Astrocyte of the hippocampus (primary cell): ENCODE measurements around the gene CAPS.

Source experiments
- DNase-seq: peaks from one replicate; pipeline ENCODE4 v3.0.0; 2011; ENCODE audit warnings: low read depth, low spot score

Gene CAPS

DNA sequence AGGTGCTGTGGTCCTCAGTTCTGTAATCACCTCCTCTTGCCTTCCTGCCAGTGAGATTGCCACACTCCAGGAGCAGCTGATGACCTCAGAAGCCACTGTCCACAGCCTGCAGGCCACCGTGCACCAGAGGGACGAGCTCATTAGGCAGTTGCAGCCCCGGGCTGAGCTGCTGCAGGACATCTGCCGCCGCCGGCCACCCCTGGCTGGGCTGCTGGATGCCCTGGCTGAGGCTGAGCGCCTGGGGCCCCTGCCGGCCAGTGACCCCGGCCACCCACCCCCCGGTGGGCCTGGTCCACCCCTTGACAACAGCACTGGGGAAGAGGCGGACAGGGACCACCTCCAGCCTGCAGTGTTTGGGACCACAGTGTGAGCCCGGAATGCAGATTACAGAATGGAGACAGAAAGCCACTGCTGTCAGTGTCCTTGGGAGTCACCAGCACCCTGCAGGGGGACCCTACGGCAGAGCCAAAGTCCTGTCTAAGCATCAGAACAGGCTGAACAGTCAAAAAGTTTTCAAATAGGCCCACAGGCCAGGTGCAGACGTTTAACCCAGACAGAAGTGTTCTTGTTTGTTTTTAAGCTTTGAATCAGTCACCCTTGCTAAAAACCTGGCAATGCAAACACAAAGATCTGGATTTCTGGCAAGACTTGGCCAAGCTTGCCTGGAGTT lies 5.1 kb upstream of the CAPS start:
- DNase-seq = no peak

DNA sequence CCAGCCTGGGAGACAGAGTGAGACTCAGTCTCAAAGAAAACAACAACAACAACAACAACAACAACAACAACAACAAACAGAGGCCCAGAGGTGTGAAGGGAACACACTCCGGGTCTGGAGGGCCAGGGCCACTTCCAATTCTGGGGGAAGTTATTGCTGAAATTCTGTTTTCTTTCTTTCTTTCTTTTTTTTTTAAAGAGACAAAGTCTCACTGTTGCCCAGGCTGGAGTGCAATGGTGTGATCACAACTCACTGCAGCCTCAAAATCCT lies 3.5 kb upstream of the CAPS start:
- DNase-seq = no peak

GRCh38 chr19:5911366-5911765 lies 2.7 kb upstream of the CAPS start:
- no peak for DNase-seq

- no peak for DNase-seq
These were observed 312 bp downstream of the CAPS start for GRCh38 chr19:5914358-5914774.

DNA sequence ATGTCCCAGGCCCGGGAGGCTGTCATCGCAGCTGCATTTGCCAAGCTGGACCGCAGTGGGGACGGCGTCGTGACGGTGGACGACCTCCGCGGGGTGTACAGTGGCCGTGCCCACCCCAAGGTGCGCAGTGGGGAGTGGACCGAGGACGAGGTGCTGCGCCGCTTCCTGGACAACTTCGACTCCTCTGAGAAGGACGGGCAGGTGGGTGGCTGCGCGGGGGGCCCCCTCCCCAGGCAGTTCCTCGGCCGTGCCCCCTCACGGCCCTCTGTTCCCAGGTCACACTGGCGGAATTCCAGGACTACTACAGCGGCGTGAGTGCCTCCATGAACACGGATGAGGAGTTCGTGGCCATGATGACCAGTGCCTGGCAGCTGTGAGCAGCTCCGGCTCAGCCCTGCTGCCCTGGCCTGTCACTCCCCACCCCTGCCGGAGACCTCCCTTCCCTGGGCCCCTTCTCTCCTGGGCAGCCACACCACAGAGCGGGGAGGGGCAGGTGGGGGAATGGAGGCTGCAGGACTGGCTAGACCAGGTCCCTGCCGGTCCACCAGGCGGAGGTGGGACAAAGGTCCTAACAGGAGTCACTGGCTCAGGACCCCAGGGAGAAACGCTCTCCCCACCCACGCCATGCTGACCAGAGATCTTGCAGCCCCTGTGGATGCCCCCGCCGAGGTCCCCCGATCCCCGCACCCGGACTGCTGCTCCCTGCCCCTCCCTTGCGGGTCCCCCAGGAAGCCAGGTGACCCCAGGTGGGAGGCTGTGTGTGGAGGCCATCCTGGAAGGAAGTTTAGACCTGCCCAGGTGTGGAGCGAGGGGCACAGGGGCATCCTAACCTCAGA lies 1.1 kb downstream of the CAPS start:
- DNase-seq = no peak

DNA sequence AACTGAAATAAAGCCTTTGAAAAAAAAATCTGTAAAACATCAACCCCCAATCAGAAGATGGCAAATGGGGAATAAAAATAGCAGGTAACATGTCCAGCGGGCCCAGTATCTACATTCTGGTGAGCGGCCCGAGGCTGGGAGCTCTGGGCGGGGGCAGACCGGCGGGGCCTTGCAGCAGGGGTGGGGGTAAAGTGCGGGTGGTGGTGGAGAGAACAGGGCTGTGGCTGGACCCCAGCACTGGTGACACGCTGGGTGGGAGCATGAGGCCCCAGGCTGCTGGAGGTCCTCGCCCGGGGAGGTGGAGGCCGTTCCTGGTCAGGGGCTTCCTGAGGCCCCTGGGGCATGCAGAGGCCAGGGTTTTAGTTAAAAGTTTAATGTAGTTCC lies 1.7 kb downstream of the CAPS start:
- DNase-seq = no peak

DNA sequence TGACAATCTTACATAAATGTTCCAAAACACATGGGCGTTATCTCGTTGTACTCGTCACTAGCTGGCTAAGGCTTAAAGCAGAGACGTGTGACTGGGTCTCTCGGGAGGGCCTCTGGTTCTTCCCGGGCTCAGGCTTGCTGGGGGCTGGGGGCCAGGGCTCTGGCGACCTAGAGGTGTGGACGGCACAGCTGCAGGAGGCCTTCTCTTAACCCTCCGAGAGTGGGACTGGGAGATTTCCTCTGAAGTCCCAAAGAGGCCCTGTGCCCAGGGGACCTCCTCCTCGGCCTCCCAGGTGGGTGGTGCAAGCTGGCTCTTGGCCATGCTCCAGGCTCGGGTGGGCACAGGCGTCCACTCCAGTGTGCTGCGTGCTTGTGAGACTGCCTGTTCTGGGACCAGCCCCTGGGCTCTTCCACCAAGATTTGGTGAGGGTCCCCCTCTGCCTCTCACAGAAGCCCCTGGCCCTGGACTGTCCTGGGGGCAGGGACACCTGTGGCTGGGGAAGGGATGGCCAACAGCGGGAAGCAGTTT lies 2.2 kb downstream of the CAPS start:
- DNase-seq = no peak

GRCh38 chr19:5917431-5918107 lies 3.5 kb downstream of the CAPS start:
- no peak for DNase-seq

DNA sequence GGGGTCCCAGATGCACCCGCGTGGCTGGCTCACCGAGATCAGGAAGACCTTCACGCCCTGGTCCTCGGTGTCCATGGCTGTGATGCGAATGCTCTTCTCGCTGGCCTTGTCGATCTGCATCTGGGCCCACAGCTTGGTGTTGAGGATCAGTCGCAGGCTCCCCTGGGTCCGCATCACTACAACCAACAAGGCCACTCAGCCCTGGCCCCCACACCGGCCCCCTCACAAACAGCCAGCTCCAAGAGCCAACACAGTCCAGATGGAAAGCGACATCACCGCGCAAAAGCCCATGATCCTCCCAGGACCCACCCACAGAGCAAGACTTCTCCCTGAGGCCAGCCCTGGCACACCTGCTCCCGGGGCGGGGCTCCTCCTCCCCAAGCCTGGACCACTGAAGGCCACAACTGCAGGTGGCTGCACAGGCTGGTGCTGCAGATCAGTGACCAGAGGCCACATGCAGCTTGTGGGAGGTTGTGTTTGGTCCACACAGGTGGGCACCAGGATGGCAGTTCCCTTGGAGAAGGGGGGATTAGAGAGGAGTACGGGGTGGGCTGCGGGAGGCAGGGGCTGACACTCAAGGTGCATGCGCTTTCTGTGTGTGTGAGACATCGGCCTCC lies 4.5 kb downstream of the CAPS start:
- DNase-seq = no peak

DNA sequence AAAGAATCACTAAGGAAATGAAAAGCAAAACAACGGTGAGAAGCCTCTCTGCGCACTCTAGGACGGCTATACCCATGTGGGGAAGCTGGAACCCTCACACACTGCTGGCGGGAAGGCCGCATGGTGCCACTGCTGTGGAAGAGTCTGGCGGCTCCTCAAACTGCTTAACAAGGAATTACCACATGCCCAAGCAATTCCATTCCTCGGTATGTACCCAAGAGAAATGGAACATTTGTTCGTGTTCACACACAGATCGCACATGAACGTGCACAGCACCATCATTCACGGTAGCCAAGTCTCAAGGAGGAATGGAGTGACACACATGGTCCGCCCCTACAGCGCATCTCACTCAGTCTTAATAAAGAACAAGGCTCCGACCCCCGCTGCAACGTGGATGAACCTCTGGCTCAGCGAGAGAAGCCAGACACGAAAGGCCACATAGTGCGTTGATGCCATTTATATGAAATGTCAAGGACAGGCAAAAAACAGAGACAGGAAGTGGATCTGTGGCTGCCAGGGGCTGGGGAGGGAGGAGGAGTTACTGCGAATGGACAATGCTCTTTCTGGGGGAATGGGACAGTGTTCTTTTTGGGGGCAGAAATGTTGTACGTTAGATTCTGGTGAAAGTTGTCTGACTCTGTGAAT lies 7.6 kb downstream of the CAPS start:
- DNase-seq = no peak

DNA sequence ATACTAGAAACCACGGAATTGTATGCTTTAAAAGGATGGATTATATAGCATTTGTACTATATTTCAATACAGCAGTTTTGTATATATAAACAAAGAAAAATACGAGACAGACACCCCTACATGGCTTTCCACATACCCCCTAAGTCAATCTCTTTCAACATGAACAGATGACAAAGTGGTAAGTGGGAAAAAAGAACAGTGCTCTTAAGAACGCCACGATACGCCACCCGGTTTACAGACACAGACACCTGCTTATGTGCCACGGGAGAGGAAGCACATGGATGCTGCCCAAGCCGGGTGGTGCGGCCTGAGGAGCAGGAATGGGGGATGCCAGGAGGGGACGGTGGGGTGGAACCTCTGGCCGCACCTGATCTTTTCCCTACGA lies 8.1 kb downstream of the CAPS start:
- no peak for DNase-seq

DNA sequence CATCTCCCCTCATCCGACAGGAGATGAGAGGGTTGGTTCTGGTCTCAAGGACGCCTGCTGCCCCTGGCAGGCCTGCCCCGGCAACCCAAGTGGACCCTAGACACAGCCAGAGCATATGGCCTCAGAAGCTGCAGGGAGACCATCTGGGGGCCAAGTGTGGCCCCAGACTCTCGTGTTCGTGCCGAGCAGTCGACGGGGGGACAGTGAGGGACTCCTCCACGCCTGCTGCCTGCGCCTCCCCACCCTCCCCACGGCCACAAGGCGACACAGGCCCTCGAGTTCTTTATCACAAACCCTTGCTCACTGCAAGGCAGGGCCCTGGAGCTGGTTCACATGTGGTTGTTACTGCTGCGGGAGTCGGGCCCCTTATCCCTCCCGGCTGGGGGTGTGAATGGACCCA lies 9.3 kb downstream of the CAPS start:
- no peak for DNase-seq

- no peak for DNase-seq
These were observed 11.9 kb downstream of the CAPS start for GRCh38 chr19:5925830-5926427.

DNA sequence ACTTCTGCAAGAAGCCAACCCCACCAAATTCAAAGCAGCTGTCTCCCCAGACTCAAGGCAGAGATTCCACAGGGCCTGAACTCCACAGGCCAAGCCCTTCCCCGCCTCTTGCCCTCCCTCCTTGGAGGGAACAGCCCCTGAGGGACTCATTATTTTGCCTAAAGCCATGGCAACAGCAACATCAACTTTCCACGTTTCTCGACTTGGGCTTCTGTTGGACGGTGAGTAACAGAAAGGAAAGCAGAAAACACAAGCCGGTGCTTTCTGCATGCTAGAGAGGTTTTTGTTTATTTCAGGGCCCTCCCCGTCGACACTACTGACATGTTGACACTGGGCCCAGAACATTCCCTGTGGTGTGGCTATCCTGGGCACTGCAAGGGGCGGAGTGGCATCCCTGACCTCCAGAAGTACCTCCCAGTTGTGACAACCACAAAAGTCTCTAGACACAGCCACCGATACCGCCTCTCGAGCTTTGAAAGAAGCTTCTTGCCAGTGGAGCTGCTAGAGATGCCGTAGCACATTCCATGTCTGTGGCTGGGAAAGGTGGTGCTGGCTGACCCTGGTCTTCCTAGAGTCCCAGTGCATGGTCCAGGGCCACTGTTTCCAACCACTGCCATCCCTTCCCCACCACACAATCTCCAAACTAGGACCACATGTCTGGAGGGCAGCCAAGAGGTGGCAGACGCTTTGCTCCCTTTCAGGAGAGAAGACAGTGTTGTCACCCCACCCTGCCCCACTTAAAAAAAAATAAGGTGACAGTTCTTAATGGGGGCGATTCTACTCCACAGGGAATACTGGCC lies 12.8 kb downstream of the CAPS start:
- DNase-seq = peak; percentile 26

- no peak for DNase-seq
These were observed 13.4 kb downstream of the CAPS start for GRCh38 chr19:5927441-5927821.

DNA sequence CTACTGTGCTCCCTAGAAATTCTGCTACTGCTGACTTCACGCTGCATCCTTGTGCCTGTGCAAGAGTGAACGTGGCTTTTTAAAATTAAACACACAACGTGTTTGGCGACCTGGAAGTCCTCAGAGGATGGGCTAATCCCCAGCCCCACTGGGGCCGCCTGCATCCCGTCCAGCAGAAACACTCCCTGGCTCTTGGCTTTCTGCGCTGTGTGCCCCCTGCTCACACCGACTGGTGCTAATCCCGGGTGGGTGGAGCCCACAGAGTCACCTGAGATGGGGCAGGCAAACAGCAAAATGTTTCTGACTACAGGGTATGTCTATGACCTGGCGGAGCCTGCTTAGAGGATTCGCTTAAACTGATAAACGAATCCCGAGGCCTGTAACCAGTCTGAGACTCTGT lies 15.1 kb downstream of the CAPS start:
- DNase-seq = no peak

- DNase-seq = no peak
These were observed 15.6 kb downstream of the CAPS start for GRCh38 chr19:5929625-5930024.

- no peak for DNase-seq
These were observed 17.2 kb downstream of the CAPS start for GRCh38 chr19:5931251-5931650.

GRCh38 chr19:5932146-5932545 lies 18.1 kb downstream of the CAPS start:
- no peak for DNase-seq

DNA sequence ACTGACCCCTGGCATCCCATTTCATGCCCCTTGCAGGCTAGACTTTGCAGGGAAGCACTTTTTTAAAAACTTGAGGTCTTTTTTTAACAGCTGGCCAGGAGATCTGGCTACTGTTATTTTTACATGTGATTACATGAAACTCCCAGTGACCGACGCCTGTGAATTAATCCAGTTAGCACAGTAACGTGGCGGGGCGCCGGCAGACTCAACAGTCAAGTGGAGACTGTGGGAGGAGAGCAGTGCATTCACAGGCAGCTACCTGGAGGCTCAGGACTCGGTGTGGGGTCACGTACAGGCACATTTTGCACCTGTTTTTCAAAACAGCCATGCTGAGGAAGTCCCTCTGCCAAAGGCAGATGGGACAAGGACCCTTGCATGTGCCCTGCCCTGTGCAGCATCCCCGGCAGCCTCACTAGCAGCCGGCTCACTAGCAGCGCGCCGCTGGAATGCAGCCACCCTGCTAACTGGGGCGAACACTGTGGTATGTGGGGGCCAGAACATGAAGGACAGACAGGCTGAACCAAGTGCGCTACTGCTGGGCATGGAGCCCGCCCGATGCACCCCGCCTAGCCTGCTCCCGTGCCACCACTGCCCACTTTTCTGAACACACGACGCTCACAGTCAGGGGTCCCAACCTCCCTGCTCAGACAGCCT lies 18.7 kb downstream of the CAPS start:
- no peak for DNase-seq
